ENCODE measurements around the gene LAMB3. TPM values are rescaled to one million over a fixed set of nuclear protein-coding genes. Genes with fewer than 3 reads are reported as not detected.
A peak's percentile ranks its signal among the peaks of the same experiment; 100 is the strongest.
"Not testable (repeated sequence)": the region's sequence is repeated elsewhere in the genome, so short reads cannot be mapped to it uniquely, and the experiment has no call there.

Gene LAMB3
- 1 to 10 TPM; 1.2 to 2.3 (median 1.4) TPM for total RNA-seq
- 0.47 TPM for total RNA-seq (2013)

GRCh38 chr1:209652121-209652735, at the start of gene LAMB3:
LAMB3 (minus strand) TSS chr1:209652425; CDS start chr1:209650944, 1,481 bp downstream.
- intact Hi-C loops (cut with micrococcal nuclease): no loop called here
- Histone ChIP-seq H3K9me3 (ENCODE audit: control insufficient read depth, insufficient read depth, low read length) (no peaks in the 10 kb centered on the region), H3K27ac (ENCODE audit: low read length) (no peak within 1 kb of the TSS), H3K4me3 (ENCODE audit: low read length) (no peak within 1 kb of the TSS), H3K4me1 (ENCODE audit: control insufficient read depth, insufficient read depth, low read length) (peaks cover 18% of the 10 kb centered on the region), H3K27me3 (ENCODE audit: control insufficient read depth, insufficient read depth, low read length) (no peaks in the 10 kb centered on the region), H3K36me3 (ENCODE audit: control insufficient read depth, insufficient read depth, low read length) (no peaks in the 10 kb centered on the region)
- no peak for TF ChIP-seq CTCF (IDR thresholded peaks at IDR 0.05)
- peaks cover 0 to 15% of the 10 kb centered on the region in 2 donors for H3K4me1 Mint-ChIP-seq
- no peaks in the 10 kb centered on the region for H3K27me3 Mint-ChIP-seq (ENCODE audit: low read depth in 2 of 2)
- no peaks in the 10 kb centered on the region for H3K9me3 Mint-ChIP-seq
- no peaks in the 10 kb centered on the region for H3K36me3 Mint-ChIP-seq
- WGBS (ENCODE audit: insufficient coverage): 88% methylated on average over 14 of the region's 14 CpGs
- H3K27ac Mint-ChIP-seq: peak within 1 kb of the TSS in 1 of 2 donors; percentile 69
- ATAC-seq (no peak), DNase-seq (no peak)
- no peak within 1 kb of the TSS for H3K4me3 Mint-ChIP-seq

- H3K27me3 ChIP-seq (ENCODE audit: control insufficient read depth, insufficient read depth, low read length); H3K36me3 Mint-ChIP-seq; DNase-seq; H3K4me1 ChIP-seq (ENCODE audit: control insufficient read depth, insufficient read depth, low read length); H3K4me1 Mint-ChIP-seq; ATAC-seq; H3K9me3 Mint-ChIP-seq; H3K27ac Mint-ChIP-seq; H3K4me3 Mint-ChIP-seq; H3K27me3 Mint-ChIP-seq (ENCODE audit: low read depth in 2 of 2); H3K9me3 ChIP-seq (ENCODE audit: control insufficient read depth, insufficient read depth, low read length); H3K27ac ChIP-seq (ENCODE audit: low read length); H3K4me3 ChIP-seq (ENCODE audit: low read length); intact Hi-C loops (cut with micrococcal nuclease); H3K36me3 ChIP-seq (ENCODE audit: control insufficient read depth, insufficient read depth, low read length): not testable (repeated sequence)
These were observed 48.5 kb upstream of the LAMB3 start for GRCh38 chr1:209700686-209701085.

- Mint-ChIP-seq H3K27ac (no peak overlapping the region), H3K4me1 (peaks cover 9 to 11% of the 10 kb centered on the region in 2 donors), H3K4me3 (no peak overlapping the region), H3K36me3 (no peaks in the 10 kb centered on the region), H3K27me3 (ENCODE audit: low read depth in 2 of 2) (peaks cover 0 to 7% of the 10 kb centered on the region in 2 donors), H3K9me3 (no peaks in the 10 kb centered on the region)
- no peaks in the 10 kb centered on the region for H3K9me3 ChIP-seq (ENCODE audit: control insufficient read depth, insufficient read depth, low read length)
- DNase-seq: no peak
- H3K27me3 ChIP-seq (ENCODE audit: control insufficient read depth, insufficient read depth, low read length): no peaks in the 10 kb centered on the region
- ATAC-seq: no peak
- H3K27ac ChIP-seq (ENCODE audit: low read length): no peak overlapping the region
- H3K4me1 ChIP-seq (ENCODE audit: control insufficient read depth, insufficient read depth, low read length): no peaks in the 10 kb centered on the region
- no peaks in the 10 kb centered on the region for H3K36me3 ChIP-seq (ENCODE audit: control insufficient read depth, insufficient read depth, low read length)
- no peak for TF ChIP-seq CTCF (IDR thresholded peaks at IDR 0.05)
- WGBS (ENCODE audit: insufficient coverage): 98% methylated on average over 2 of the region's 3 CpGs
- intact Hi-C loops (cut with micrococcal nuclease): no loop called here
- no peak overlapping the region for H3K4me3 ChIP-seq (ENCODE audit: low read length)
These were observed 44.9 kb upstream of the LAMB3 start for GRCh38 chr1:209697126-209697525.

GRCh38 chr1:209696673-209697072, 44.4 kb upstream of the LAMB3 start:
- no peak overlapping the region for H3K27ac Mint-ChIP-seq
- DNase-seq (no peak), ATAC-seq (no peak)
- Histone ChIP-seq H3K36me3 (ENCODE audit: control insufficient read depth, insufficient read depth, low read length) (no peaks in the 10 kb centered on the region), H3K27ac (ENCODE audit: low read length) (no peak overlapping the region), H3K27me3 (ENCODE audit: control insufficient read depth, insufficient read depth, low read length) (no peaks in the 10 kb centered on the region), H3K4me1 (ENCODE audit: control insufficient read depth, insufficient read depth, low read length) (no peaks in the 10 kb centered on the region), H3K4me3 (ENCODE audit: low read length) (no peak overlapping the region), H3K9me3 (ENCODE audit: control insufficient read depth, insufficient read depth, low read length) (no peaks in the 10 kb centered on the region)
- TF ChIP-seq CTCF (IDR thresholded peaks at IDR 0.05): no peak
- peaks cover 9 to 11% of the 10 kb centered on the region in 2 donors for H3K4me1 Mint-ChIP-seq
- no peak overlapping the region for H3K4me3 Mint-ChIP-seq
- H3K9me3 Mint-ChIP-seq: no peaks in the 10 kb centered on the region
- intact Hi-C loops (cut with micrococcal nuclease): no loop called here
- H3K27me3 Mint-ChIP-seq (ENCODE audit: low read depth in 2 of 2): peaks cover 0 to 5% of the 10 kb centered on the region in 2 donors
- H3K36me3 Mint-ChIP-seq: no peaks in the 10 kb centered on the region
